Amniotic stem cell (primary cell): ENCODE measurements around the gene ANKS1A.

Experiments
- DNase-seq: peaks from one replicate; lab custom pipeline; 2025; lab: John Stamatoyannopoulos, UW

The ANKS1A gene

GRCh38 chr6:35041086-35041861, 152.2 kb downstream of the ANKS1A start:
- no peak for DNase-seq

- no peak for DNase-seq
These were observed 153.2 kb downstream of the ANKS1A start for GRCh38 chr6:35042031-35042815.

DNA sequence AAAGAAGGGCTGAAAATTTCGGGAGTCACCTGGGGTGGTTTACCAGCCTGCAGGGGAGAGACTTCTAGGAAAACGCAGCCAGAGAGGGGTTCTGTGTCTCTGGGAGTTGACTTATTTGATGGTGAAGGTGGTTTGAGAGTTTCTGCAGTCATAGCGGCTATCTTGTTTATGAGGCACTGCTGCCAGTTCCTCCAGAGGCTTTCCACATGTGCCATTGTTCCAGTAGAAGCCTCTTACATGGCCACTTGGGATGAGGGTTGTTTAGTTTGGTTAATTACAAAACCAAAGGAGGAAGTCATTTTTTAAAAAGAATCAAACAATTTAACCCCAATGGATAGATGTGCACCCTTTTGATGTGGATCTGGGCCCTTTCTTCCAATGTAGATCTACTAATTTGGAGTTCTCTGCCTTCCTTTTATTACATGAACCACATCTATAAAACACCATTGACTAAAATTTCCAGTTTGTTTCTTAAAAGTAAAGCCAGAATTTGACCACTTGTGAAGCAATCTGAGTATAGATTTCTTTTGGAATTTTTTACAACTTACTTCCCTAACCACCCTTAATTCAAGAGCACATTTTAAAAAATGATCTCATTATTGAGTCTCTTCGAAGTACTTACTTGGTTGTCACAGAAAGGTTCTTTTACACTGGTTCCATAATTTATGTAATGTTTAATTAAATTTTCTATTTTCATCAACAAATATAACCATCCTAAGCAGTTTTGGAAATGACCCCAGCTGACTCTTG, 154.5 kb downstream of the ANKS1A start:
- no peak for DNase-seq

GRCh38 chr6:35044145-35044745, 155.2 kb downstream of the ANKS1A start:
- no peak for DNase-seq

DNA sequence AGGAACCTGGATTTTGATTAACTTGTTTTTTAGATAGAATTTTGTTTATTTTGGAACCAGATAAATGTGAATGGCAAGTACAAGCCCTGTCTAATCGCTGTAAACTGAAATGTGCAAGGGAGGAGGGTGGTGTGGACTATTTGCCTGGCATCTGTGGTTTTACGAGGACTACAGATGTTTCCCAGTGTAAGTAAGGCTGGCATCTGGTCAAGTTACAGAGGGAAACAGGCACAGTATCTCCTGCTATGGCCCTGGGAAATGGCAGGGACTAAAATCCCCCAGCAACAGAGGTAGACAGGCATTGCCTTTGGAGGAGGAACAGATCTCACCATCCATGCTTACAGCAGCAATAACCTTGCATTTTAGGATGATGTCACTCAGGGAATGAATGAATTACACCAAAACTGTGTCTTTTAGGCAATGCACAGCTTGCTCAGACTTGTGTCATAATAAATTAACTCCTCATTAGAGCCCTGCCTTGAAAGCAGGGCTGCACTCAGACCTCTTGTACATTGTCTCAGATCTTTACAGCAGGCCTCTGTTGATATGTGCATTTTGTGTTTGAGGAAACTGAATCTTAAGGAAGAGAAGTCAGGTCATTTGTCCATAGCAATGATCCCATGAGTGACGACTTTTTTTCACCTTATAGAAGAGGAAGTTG, 155.8 kb downstream of the ANKS1A start:
- DNase-seq, result no peak

DNA sequence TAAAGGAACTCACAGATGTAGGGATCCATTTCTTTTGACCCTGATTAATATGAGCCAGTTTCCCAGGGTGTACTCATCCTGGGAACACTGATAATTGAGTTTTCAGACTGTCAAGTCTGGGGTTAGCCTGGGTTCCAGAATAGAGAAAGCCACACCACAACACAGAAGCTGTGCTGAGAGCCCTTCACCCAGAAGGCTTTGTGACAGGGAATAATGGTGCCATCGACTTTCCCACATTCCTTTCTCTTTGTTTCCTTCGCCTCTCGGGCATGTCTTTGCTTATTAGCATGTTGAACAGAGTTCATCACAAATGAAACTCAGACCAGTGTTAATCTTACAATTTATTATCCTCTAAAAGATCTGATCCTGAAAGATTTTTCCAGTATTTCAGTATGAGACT, 157.0 kb downstream of the ANKS1A start:
- DNase-seq, result no peak

- no peak for DNase-seq
These were observed 157.8 kb downstream of the ANKS1A start for GRCh38 chr6:35046862-35047261.

- DNase-seq, result no peak
These were observed 158.4 kb downstream of the ANKS1A start for GRCh38 chr6:35047265-35048011.

- no peak for DNase-seq
These were observed 159.1 kb downstream of the ANKS1A start for GRCh38 chr6:35048031-35048613.

GRCh38 chr6:35048631-35049083, 159.6 kb downstream of the ANKS1A start:
- DNase-seq, result no peak

DNA sequence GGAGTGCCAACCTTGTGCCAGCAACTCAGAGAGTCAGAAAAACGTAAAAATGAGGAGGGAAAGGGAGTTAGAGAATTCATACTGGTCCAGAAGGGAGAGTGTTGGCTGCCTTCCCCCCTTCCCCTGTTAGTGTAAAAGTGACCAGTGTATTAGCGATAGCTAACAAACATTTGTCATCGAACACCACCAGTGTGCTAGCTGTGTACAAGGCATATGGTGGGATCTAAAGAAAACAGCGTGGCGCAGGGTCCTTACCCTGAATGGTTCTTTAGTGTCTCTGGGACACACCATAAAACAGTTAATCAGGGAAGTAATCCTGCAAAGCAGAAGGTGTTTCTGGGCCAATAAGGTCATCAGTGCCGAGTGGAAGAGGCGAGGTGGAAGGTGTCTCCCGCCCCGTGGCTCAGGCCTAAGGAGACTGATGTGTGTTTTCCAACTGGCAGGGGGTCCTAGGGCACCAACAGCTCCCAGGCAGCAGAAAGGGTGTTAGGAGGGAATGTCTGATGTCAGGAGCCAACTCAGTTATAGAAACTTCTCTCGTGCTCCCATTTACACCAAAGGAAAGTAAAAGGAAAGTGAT, 160.2 kb downstream of the ANKS1A start:
- DNase-seq, result no peak

- no peak for DNase-seq
These were observed 161.1 kb downstream of the ANKS1A start for GRCh38 chr6:35049900-35050756.

GRCh38 chr6:35050757-35051330, 161.8 kb downstream of the ANKS1A start:
- DNase-seq, result no peak

DNA sequence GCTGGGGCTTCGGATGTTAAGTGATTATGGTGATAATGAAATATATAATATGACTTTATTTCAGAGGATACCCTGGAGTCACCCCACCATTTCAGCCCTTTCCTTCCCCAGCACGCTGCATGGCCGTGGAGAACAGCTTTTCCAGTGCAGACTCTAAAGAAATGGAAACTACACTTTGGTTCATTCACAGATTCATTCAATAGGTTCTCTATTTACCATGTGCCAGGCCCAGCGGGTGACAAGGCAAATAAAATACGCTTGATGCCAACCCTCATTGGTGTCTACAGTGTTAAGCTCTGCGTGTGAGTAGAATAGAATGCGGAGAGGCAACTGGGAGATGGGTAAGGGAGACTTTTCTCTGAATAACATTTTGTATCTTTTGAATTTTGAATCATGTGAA, 162.3 kb downstream of the ANKS1A start:
- DNase-seq, result no peak

DNA sequence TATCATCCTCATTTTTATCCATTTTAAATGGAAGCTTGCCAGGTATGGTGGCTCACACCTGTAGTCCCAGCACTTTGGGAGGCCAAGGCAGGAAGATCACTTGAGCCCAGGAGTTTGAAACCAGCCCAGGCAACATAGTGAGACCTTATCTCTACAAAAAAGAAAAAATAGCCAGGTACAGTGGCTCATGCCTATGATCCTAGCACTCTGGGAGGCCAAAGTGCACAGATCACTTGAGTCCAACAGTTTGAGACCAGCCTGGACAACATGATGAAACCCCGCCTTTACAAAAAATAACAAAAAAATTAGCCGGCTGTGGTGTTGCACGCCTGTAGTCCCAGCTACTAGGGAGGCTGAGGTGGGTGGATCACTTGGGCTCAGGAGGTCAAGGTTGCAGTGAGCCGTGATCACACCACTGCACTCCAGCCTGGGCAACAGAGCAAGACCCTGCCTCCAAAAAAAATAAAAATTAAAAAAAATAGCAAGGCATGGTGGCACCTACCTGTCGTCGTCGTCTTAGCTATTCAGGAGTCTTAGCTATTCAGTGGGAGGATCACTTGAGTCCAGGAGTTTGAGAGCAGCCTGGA, 163.0 kb downstream of the ANKS1A start:
- no peak for DNase-seq

DNA sequence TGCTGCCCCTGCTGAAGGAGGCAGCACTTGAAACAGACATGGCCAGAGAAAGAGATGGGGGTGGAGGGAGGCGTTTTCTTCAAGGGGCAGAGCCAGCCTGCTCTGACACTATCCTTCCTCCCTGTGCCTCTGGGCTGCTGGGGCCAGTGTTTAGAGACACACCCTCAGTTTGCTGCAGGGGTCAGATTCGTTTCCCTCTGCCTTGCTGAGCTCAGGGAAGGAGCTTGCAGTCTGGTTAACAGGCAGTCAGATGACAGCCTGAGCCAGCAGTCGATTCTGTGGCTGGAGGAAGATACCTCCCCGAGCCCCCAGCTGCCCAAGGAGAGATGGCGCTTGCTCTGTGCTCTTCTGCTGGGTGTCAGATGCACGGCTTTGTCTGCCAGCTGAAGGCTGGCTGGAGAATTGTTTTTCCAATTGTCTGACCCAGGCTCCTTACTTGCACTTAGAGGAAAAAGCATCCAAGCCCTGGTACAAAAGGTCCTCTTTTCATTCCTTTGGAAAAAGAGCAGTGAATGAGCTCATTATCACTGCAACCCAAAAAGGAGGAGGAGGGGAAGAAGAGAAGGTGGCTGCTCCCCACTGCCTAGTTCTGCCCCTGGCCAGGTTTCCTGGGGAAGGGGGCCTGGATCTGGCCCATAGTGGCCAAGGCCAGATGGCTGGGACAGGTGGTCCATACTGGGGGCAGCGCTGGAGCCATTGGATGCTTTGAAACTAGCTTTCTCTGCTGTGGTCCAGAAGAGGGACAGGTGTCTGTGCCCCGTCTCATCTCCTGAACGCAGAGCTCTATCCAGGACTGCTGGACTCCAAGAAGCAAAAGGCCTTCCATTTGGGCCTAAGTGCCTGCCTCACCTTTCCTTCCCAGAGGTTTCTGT, 163.9 kb downstream of the ANKS1A start:
- DNase-seq, result no peak

- no peak for DNase-seq
These were observed 164.6 kb downstream of the ANKS1A start for GRCh38 chr6:35053701-35054100.
